SK-N-DZ (cell line): ENCODE measurements around the gene PRKCQ.

Source experiments
- DNase-seq: peaks from one replicate; pipeline ENCODE4 v3.0.0-alpha.2; 2015; ENCODE audit warnings: low spot score

Gene PRKCQ

DNA sequence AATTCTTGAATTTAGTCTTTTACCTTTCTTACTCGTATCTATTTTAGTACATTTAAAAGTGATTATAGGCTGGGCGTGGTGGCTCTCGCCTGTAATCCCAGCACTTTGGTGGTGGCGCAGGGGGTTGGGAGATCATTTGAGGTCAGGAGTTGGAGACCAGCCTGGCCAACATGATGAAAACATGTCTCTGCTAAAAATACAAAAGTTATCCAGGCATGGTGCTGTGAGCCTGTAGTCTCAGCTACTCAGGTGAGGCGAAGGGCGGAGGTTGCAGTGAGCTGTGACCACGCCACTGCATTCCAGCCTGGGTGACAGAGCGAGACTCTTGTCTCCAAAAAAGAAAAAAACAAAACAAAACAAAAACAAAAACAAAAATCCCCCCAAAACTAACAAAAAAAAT lies 12.2 kb downstream of the PRKCQ start:
- no peak for DNase-seq

DNA sequence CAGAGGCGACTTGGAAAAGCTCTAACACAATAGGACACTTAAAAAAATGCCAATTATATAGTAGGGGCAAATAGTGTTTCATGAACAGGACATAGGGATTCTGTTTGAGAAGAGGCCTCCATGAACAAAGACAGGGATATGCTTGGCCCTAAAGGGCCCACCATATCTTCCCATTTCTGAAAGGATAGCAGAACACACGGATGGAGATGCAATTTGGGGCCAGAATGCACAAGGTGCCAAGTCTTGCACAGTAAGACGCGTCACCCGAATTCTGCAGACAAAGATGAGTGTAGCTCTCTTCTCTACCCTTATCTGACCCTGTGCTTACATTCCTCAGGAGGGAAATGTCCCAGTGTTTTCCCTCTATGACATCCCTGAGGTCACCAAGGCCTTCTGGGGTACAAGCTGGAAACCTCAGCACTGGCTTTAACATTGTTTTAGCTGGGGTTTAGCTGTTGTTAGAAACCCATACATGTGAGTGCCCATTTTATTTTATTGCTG lies 12.8 kb downstream of the PRKCQ start:
- DNase-seq = no peak

DNA sequence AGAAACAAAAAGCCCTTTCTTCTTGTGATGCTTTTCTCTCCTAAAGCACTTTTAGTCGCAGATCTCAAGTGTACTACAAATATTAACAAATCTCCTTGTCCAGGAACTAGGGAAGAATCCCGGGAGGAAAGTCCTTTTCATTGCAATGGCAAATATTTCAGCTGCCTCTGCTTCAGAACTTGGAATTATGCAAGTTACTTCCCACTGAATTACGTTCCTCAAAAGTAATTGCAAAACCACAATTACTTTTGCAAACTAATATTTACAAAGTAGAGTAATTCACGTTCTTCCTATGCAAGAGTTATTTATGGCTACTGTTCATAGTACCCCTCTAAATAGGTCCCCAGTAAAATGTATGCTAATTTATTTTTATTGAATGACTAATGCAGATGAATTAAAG lies 14.5 kb downstream of the PRKCQ start:
- DNase-seq = no peak

DNA sequence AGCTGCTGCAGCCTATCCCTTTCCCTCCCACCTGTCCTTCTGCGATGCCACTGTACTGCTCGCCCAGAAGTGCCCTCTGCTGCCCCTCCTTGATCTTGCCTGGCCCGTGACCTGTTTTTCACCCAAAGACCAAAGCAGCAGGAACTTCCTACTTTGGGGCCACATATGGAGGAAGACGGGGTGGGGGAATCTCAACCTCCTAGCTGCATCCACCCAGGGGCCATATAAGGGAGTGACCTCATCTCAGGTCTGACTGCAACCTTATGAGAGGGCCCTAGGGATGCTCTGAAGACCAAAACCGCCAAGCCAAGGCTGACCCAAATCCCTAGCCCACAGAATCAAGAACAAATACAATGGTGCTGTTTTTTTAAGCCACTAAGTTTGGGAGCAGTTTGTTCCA lies 15.7 kb downstream of the PRKCQ start:
- no peak for DNase-seq

DNA sequence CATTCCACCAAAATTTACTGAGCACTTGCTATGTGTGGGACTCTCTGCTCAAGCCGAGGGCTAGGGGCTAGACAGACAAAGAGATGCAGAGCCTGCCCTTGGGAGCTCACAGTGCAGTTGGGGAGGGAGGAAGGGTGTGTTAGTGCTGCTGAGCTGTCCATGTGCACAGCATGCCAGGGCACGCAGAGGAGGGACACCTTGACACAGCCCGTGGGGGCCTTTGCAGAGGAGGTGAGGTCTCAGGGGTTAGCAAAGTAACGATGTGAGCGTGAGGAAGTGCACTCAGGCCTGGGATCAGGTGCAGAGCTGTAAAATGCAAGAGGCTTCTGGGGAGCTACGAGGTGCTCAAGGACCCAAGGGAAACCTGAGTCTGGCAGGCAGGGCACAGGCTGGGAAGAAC lies 16.3 kb downstream of the PRKCQ start:
- no peak for DNase-seq

DNA sequence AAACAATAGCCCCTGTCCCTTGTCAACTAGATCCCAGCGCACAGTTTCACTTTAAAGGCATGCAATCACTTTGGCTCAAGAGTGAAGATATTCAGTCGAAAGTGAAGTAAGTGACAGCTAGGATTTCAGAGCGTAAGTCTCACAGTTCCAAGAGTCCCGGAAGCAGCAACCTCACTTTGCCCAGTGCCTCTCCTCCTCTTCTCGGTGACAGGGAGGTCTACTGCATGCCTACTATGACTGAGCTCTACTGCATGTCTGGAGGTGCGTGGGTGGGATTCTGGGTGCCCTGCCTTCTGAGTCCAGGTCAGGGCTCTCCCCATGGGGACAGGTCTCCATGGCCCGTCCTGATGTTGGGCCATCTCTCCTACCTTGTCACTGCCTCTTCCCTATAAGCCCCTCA lies 17.0 kb downstream of the PRKCQ start:
- no peak for DNase-seq

DNA sequence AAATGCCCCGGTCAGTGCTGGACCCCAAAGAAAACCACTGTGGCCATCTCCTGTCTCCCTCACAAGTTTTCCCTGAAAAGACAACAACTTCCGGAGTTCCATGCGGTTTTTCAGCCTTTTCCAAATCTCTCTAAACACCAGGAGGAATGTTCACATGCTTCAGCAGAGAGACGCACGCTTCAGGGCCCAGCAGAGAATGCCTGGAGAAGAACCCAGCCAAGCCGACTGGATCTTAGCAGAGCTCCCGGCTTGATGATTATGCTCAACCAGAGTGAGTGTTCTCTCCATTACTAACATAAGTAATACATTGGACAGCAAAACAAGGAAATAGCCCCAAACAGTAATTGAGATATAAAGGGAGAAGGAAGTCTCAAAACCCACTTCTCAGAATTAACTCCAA lies 17.9 kb downstream of the PRKCQ start:
- DNase-seq = no peak

DNA sequence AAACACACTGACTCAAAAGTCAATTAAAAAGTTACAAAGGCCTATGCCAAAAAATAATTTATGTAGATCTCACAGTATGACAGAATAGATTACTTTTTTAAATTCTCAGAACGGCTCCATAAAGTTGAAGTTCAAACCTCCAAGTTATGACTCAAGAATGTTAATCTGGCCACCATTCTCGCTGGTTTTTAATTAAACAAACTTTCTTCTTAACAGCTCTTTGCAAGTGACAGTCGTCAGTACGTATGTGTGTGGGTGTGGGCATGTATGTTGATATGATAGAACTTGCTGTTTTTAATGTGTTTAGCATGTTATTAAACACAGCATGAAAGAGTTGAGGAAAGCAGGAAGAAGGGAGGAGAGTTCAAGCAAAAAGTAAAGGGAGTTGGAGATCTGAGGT lies 18.5 kb downstream of the PRKCQ start:
- DNase-seq = no peak

DNA sequence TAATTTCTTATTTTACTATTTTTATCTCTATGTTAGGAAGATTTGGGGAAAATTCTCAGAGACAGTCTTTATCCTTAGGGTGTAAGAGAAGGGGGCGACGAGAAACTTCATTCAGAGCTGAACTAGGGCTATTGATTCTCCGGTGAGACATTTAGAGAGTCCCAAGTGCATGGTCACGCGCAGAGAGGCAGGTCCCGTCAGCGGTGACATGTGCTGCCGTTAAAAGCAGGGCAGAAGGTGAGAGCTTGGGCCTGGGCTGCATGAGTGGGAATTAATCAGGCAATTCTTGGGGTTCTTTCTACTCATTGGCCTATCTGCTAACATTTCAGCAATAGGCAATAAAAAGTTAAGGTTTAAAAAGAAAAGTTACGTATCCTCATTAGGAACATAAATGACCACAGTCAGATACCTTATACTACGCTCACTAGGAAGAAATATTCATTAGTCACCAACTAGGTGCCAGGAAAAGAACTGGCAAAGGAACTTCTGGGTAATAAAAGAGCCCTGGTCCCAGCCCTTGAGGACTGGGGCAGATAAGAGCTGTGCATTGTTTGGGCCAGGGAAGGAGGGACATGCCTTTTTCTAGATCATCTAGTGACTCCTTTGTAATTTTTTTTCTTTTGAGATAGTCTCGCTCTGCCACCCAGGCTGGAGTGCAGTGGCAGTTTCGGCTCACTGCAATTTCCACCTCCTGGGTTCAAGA lies 21.2 kb downstream of the PRKCQ start:
- no peak for DNase-seq

DNA sequence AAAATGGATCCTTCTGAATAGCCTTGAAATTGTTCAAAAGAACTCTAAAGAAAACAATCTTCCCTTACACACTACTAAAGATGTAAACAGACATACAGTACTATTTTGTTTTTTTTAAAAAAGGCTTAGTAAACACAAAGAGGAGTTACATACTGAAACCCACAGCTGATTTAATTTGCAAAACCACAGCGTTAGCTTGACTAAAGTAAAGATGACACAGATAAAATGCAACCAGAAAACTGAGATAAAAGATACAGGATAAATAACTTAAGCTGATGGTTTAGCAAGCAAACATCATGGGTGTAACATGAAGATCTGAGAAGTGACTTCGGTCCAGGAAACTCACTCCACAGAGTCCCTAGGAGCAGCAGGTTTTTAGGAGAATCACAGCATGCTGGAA lies 21.8 kb downstream of the PRKCQ start:
- DNase-seq = no peak

DNA sequence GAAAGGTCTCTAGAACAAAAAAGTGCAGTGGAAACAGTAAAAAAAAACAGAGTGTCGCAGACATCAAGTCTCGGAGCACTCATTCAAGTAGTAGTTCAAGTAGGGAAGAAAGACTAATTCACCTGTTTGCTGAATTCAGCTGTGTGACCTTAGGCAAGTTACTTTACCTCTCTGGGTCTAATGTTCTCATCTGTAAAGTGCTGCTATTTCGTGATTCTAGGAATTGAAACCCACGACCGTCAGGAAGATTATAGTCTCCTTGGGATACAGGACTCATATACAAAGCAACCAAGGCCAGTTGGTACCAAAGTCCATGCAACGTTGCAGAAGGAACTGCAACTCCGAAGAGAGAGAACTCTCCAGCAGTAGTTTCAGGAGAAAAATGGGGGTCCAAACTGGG lies 26.1 kb downstream of the PRKCQ start:
- DNase-seq = no peak

DNA sequence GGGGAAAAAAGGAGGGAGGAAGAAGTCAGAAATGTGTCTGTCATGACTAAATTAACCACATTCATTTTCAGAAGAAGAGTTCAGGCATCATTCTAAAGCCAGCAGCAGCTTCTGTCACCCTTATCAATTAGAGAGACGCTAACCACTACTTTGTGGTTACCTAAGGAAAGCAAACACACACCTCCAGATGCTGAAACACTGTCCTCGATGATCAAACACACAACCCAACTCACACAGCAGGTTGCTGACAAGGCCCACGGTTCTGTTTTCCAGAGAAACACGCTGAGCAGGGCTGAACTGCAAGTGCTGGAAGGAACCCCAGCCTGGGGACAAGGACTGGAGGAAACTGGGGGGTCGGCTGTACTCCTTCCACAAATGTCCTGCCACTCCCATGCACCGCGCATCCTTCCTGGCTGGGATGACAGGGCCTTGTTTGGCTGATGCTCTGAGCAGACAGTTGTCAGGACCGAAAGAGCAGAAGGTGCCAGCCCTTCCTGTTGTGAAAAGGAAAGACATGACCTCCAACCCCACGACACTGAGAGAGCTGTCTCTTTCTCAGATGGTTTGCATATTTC lies 36.6 kb downstream of the PRKCQ start:
- no peak for DNase-seq

DNA sequence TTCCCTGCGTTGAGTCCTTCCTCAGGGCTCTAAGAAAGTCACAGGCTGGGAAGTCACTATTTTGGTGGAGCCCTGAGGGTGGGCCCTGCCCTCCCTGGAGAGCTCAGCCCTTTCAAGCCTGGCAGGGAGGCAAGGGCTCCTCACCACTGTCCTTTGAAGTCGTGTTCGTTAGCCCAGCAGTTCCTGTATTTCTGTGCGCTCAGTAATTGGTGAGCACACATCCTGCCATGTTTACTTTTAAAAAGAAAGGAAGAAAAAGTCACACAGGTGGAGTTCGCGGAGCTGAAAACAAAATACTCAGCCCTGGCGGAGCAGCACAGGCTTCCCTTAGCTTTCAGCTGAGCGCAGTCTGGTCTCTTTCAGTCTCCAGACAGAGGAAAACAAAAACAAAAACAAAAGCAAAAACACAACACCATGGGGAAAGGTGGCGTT lies 37.1 kb downstream of the PRKCQ start:
- DNase-seq = no peak

DNA sequence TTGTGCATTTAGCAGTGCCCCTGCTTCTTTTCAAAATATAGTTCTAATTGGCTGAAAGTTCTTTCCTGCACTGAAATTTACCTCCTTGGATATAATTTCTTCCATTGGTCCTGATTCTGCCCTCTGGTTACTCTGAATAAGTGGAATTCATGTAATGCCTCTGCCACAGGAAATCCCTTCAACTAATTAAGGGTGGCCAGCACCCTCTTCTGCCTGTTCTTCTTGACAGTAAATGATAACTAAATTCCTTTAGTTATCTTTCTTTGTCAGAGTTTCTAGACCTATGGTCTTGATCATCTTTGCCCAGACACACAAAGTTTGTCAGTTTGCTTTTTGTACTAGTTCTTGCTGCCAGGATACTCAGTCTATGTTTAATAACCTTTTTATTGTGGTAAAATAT lies 40.2 kb downstream of the PRKCQ start:
- no peak for DNase-seq

DNA sequence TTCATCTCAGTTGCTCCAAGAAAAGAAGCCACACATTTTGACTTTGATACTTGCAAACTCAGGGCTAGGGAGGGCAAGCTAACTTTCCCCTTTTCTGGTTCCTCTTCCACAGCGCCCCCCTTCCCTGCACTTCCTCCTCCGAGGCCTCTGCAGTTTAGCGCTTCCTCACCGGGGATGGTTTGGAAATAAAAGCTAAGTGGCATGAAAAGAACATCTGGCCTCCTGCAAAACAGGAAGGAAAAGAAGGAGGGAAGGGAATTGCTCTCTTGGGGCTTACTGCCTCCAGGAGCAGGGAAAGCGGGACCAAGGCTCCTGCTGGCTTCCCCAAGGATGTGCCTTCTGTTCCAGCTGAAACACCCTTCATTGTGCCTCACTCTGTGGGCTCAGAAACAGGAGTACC lies 42.3 kb downstream of the PRKCQ start:
- DNase-seq = no peak

DNA sequence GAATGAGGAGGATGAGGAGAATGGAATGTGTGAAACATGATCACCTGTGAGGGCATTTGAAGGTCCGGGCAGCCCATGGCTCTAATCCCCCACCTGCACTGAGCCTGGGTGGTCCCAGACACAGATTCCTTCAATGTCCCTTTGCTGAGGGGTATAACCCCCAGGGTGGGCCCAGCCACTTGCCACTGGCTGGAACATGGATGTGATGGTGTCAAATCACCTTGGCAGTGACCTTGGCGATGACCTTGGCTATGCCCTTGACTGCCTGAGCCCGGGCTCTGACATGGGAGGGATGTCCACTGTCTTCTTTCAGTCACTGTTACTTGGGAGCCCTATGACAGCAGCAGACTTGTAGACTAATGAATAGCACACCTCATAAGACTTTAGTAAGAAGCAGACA lies 44.0 kb downstream of the PRKCQ start:
- DNase-seq = no peak

DNA sequence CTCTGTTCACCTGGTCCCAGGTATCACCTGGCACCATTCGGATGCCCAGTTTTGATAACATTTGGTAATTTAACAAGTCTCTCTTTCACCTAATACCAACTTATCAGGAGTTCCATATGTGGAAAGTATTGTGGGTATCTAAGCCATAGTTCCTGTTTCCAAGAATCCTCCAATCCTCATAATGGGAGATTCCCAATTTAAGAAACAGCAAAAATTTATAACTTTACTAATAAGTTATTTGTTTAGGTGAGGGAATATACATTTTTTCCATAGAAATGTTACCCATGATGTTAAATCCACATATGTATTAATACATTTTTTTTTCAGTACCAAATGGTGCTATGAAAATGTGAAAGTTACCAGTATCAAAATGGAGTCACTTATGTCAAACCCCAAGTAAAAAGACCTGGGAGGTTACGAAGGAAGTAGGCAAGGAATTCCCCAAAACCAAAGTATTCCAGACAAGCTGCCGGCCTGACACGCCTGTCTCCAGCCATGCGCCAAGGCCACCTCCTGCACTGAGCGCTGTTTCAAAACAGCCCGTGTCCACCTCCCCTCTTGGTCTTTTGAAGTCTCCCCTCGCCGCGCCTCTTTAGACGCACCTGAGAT lies 44.8 kb downstream of the PRKCQ start:
- DNase-seq = no peak

DNA sequence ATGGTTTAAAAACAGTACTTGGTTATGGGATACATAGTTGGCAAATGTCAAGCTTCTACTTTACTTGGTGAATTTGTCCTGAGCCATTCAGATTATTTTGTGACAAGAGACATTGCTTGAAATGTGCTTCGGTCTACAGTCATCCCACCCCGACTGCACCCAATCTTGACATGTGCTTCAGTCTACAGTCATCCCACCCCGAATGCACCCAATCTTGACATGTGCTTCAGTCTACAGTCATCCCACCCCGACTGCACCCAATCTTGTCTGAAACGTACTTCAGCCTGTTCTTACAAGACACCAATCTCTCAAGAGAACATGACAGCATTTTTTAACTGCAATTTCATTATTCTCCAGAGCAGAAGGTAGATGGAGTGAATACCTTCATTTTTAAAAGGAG lies 47.8 kb downstream of the PRKCQ start:
- no peak for DNase-seq

DNA sequence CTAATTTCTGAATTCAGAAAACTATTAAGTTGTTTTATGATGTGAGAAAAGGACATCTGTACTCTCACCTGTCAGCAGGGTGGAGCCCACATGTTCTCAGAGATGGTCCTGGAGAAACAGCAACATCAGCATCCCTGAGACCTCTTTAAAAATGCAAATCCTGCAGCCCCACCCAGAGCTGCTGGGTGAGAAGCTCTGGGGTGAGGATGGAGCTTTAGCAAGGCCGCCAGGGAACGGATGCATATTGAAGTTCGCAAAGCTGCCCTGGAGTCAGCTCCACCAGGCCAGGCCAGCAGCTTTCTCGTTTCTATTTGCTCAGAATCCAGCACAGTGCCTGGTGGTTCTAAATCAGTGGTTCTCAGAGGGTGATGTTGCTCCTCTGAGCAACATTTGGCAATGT lies 49.1 kb downstream of the PRKCQ start:
- DNase-seq = no peak

DNA sequence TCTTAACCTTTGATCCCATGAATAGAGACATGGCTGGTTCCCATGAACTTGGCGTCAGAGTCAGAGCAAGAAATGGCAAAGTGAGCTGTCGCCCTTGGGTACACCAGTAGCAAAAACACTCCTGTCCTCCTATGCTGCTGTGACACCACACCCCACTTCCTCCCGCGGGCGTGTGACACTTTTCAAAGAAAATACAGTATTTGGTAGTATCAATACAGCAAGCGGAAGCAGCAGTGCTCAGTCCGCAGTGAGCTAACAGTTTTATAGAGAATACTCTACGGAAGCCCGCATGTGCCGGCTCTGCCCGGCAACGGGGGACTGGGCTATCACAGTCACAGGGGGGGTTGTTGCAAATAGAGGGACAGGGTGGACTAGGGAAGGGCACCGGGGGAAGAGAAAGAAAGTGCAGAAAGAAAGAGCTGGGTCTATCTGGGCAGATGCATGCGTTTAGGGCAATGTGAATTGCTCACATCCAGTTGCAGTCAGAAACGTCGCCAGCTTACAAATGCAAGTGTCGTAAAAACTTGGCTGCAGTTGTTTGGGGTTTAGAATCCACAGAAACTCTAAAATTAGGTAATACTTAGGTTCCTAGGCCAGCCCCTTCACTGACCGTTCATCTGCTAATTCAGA lies 49.8 kb downstream of the PRKCQ start:
- DNase-seq = no peak

DNA sequence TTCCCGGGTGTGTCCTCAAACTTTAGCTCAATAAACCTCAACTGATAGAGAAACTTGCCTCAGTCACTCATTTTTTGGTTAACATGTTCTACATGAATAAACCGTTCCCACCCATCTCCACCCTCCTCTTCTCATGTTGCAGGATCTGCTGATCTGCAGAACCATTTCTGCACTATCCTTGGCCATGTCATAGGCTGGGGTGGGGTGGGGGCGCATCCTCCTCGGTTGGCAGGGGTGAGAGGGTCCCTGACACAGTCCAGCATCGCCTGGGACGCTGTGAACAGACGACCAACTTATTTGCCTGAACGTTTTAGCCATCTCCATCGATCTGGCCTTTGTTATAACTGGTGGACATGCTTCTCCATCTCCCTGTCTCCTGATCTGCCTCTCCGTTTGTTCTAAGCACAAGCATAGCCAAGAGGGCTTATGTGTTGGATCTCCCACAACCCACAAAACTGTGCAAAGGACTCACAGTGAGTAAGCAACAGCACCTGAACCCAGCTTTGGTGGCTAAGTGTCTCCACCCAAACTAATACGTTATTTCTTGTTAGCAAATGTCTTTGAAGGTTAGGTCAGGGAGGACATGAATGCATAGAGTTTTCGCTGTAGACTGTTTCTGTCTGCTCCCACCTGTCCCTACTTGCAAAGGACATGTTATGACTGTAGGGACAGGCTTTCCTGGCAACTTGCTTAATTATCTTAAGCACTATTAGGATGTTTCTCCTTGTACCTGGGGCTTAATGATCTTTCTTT lies 51.7 kb downstream of the PRKCQ start:
- no peak for DNase-seq

DNA sequence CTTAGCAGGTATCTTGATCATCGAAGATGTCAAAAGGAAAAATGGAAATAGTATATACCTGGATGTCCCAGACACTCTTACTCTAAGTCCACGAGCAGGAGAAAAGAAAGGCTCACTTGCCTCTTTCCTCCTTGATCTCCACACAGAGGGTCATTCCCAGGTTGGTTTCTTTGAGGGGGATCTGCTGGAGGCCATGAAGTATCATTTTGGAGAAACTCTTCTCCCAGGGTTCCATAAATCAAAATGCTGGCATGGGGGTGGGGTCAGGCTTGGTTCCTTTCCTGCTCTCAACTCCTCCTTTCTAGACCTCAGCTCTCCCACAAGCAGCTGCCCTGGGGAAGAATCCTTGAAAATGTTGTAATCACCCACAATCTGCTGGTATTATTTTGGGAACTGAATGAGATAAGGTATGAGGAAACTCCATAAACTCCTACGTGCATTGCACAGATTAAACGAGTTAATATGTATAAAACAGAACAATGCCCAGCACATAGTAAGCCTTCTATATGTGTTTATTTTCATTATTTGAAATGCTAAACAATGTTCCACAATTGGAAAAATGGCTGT lies 54.4 kb downstream of the PRKCQ start:
- DNase-seq = no peak
